BJ (cell line): ENCODE data around the gene RASD1. TPM values are rescaled to one million over a fixed set of nuclear protein-coding genes. Genes with fewer than 3 reads are reported as not detected.

Source experiments
- CTCF ChIA-PET: fragments of 350-600 bp; formaldehyde crosslinking; extraction: SDS; loops from one replicate; lab custom pipeline; 2021; ENCODE audit warnings: antibody characterized with exemption, inconsistent platforms; lab: Yijun Ruan, JAX
- POLR2A ChIA-PET: fragments of 300-600 bp; sonication (Branson Sonifier 250); formaldehyde crosslinking; extraction: SDS; loops from one replicate; lab custom pipeline; 2021; ENCODE audit warnings: antibody characterized with exemption; lab: Charles Lee
- DNase-seq: peaks from one replicate; pipeline ENCODE4 v3.0.0-alpha.2; 2011; ENCODE audit warnings: low read depth
- H3K27me3 ChIP-seq: 2 replicates; pipeline ENCODE4 v1.6.0; 2011; ENCODE audit warnings: low read length; ENCODE audit not compliant: control insufficient read depth, insufficient read depth
- H3K36me3 ChIP-seq: 2 replicates; pipeline ENCODE4 v1.5.1; 2011; ENCODE audit warnings: low read length; ENCODE audit not compliant: control insufficient read depth, insufficient read depth
- H3K4me3 ChIP-seq: 2 replicates; pipeline ENCODE4 v1.5.1; 2011; ENCODE audit warnings: low read depth, mild to moderate bottlenecking, control low read depth, low read length
- CTCF ChIP-seq: IDR thresholded peaks from 2 replicates; pipeline ENCODE4 v1.5.1; 2011; ENCODE audit warnings: low read depth, mild to moderate bottlenecking, control low read depth, inconsistent platforms, low read length, moderate library complexity; ENCODE audit not compliant: insufficient read depth
- polyA plus RNA-seq: library from polyadenylated mRNA; depleted of rRNA; stranded (reverse); fragments of >200 nt; gene quantifications from 2 replicates; pipeline ENCODE4 v1.2.3, GENCODE V29; 2011

Gene RASD1
- polyA plus RNA-seq, 1 experiment: 0.90 TPM

GRCh38 chr17:17448723-17449122 is 47.5 kb downstream of the RASD1 start:
- no peak for DNase-seq
- Histone ChIP-seq H3K4me3 (no peak overlapping the region), H3K36me3 (no peaks in the 10 kb centered on the region), H3K27me3 (no peaks in the 10 kb centered on the region)
- ChIA-PET CTCF (interaction anchor here (0.9 to 1.1 kb wide), 3 partner anchors 90 to 193 kb away, joined by 3 read pairs; no protein-coding TSS in a partner anchor), POLR2A (no interaction called here)
- no peak for TF ChIP-seq CTCF

- Histone ChIP-seq H3K4me3 (no peak overlapping the region), H3K27me3 (no peaks in the 10 kb centered on the region), H3K36me3 (no peaks in the 10 kb centered on the region)
- TF ChIP-seq CTCF: no peak
- DNase-seq: no peak
- ChIA-PET POLR2A (no interaction called here), CTCF (interaction anchor here (0.6 to 1.1 kb wide), 4 partner anchors 59 to 163 kb away, joined by 3 read pairs; no protein-coding TSS in a partner anchor)
These were observed 48.1 kb downstream of the RASD1 start for GRCh38 chr17:17448076-17448475.

DNA sequence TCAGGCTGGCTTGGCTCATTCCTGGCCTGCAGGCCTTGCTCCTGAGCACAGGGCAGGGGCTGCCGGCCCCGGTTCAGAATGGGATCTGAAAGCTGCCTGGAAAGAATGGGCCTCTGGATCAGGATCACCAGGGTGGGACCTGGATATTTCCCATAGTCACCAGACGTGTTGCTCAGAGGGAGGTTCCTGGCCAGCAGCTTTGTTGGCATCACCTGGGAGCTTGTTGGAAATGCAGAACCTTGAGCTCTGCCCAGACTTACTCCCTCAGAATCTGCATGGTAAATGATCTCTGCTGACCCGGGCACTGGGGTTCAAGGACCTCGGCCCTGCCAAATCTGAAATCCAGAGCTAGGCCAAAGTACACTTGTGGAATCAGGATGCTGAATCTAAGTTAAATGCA is 48.9 kb downstream of the RASD1 start:
- Histone ChIP-seq H3K4me3 (no peak overlapping the region), H3K36me3 (no peaks in the 10 kb centered on the region), H3K27me3 (no peaks in the 10 kb centered on the region)
- CTCF ChIA-PET: interaction anchor here (0.6 kb wide), 1 partner anchor 59 kb away, joined by 3 read pairs; no protein-coding TSS in a partner anchor
- no peak for TF ChIP-seq CTCF
- DNase-seq: no peak
- POLR2A ChIA-PET: no interaction called here

DNA sequence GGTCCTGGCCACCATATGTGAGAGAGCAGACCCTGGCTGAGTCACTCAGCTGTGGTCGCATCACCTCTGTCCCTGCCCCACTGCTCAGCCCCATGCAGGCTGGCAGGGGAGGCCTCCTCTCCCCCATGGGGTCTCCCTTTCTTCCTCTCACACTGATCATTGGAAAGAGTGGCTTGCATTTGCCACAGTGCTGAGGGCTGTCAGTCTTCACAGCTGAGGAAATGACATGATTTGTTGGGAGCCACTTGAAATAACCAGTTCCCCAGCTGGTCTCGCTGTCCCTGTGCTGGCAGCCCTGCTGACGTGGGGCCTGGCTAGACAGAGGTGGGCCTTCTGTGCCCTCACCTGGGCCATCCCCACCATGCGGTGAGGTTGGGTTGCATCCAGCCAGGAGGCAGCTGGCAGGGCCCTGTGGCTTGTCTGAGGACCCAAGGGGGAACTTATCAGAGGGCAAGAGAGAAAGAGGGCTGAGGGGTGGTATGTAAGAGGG is 49.5 kb downstream of the RASD1 start:
- Histone ChIP-seq H3K4me3 (no peak overlapping the region), H3K36me3 (no peaks in the 10 kb centered on the region), H3K27me3 (no peaks in the 10 kb centered on the region)
- CTCF ChIA-PET: interaction anchor here (1.0 to 1.6 kb wide), 2 partner anchors 9 to 50 kb away, joined by 3 to 6 read pairs; partner anchors contain the start of gene RASD1
- POLR2A ChIA-PET: no interaction called here
- no peak for DNase-seq
- TF ChIP-seq CTCF: no peak

DNA sequence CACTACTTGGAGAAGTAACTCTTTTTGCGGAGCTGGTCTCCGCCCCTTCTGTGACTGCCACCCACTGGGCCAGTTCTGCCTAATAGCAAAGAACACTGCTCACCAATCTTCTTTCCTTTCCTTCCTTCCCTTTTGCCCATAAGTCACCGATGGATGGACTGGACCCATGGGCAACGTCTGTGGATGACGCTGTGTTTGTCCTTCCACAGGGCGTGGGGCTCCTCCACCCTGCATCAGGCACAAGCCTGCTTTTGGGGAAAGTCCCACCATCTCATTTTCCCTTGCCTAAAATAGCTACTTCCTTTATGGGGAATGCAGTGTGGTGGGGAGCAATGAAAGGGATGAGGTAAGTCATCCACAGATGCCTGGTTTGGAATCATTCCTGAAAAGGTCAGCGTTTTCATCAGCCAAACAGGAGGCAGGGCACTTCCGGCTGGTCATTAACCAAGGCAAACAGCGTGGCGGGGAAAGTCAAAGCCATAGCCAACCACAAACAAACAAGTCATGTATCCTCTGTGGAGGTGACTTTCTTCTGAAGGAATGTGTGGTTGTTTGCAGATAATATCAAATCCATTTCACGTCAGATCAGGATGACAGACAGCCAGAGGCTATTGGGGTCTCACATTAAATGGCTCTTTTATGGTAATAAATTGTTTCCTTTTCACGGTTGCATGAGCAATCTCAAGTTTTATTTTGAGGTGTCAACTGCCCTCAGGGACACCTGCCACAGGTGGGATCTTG is 50.1 kb downstream of the RASD1 start:
- ChIA-PET POLR2A (no interaction called here), CTCF (interaction anchor here (1.0 to 1.6 kb wide), 3 partner anchors 9 to 190 kb away, joined by 3 to 6 read pairs (median 3); partner anchors contain the start of gene RASD1)
- DNase-seq: peak; percentile 97
- H3K36me3 ChIP-seq: no peaks in the 10 kb centered on the region
- H3K4me3 ChIP-seq: no peak overlapping the region
- H3K27me3 ChIP-seq: no peaks in the 10 kb centered on the region
- TF ChIP-seq CTCF: peak; percentile 16; the same call in 1 of the 2 replicates
